Common myeloid progenitor, CD34-positive (primary cell): ENCODE results near the gene VARS1.
"Not testable (repeated sequence)": the region's sequence is repeated elsewhere in the genome, so short reads cannot be mapped to it uniquely, and the experiment has no call there.

Experiments
- CTCF ChIA-PET: fragments of 350-600 bp; sonication (Branson Sonifier 250); formaldehyde crosslinking; loops from one replicate; lab custom pipeline; 2021; ENCODE audit warnings: antibody characterized with exemption; lab: Charles Lee
- POLR2A ChIA-PET: fragments of 350-600 bp; sonication (Branson Sonifier 250); formaldehyde crosslinking; loops from one replicate; lab custom pipeline; 2021; ENCODE audit warnings: antibody characterized with exemption; lab: Charles Lee
- DNase-seq, 3 donors: peaks; one replicate each; pipeline versions ENCODE4 v3.0.0 to v3.0.0-alpha.2; 2013
- H3K27ac ChIP-seq, 2 experiments: 1 replicate in 1 of 2; 2 replicates in 1 of 2; pipeline ENCODE4 v1.7.0; 2013; ENCODE audit warnings: inconsistent platforms in 2 of 2, low read length in 2 of 2, mild to moderate bottlenecking in 2 of 2, low read depth in 1 of 2, moderate library complexity in 1 of 2; ENCODE audit not compliant: severe bottlenecking in 2 of 2, insufficient read depth in 1 of 2, poor library complexity in 1 of 2
- H3K27me3 ChIP-seq, 5 experiments: replicated peaks in 2 of 5; 1 replicate in 3 of 5; 2 replicates in 2 of 5; pipeline versions ENCODE4 v1.6.1 to v1.7.0; 2013; ENCODE audit warnings: low read length in 4 of 5, mild to moderate bottlenecking in 2 of 5, moderate library complexity in 2 of 5, inconsistent platforms in 1 of 5; ENCODE audit not compliant: insufficient read depth in 5 of 5, control insufficient read depth in 4 of 5
- H3K36me3 ChIP-seq, 4 experiments: 1 replicate in 2 of 4; 2 replicates in 2 of 4; pipeline versions ENCODE4 v1.6.1 to v1.7.0; 2013; ENCODE audit warnings: low read length in 3 of 4, control low read depth in 1 of 4, mild to moderate bottlenecking in 1 of 4; ENCODE audit not compliant: control insufficient read depth in 4 of 4, insufficient read depth in 4 of 4
- H3K4me1 ChIP-seq, 4 experiments: 1 replicate in 3 of 4; 2 replicates in 1 of 4; pipeline versions ENCODE4 v1.6.1 to v1.7.1; 2013; ENCODE audit warnings: low read length in 3 of 4, mild to moderate bottlenecking in 3 of 4, control low read depth in 1 of 4, inconsistent platforms in 1 of 4, moderate library complexity in 1 of 4; ENCODE audit not compliant: control insufficient read depth in 4 of 4, insufficient read depth in 4 of 4; ENCODE audit errors: control extremely low read depth in 1 of 4
- H3K4me3 ChIP-seq, 7 experiments: 1 replicate in 4 of 7; 2 replicates in 3 of 7; pipeline versions ENCODE4 v1.5.1 to v1.7.0; 2013; ENCODE audit warnings: mild to moderate bottlenecking in 7 of 7, low read length in 6 of 7, moderate library complexity in 6 of 7, inconsistent platforms in 2 of 7, low read depth in 2 of 7, control low read depth in 1 of 7; ENCODE audit not compliant: insufficient read depth in 4 of 7, control insufficient read depth in 1 of 7; ENCODE audit errors: extremely low read depth in 1 of 7
- H3K9me3 ChIP-seq, 5 experiments: 1 replicate in 4 of 5; 2 replicates in 1 of 5; pipeline versions ENCODE4 v1.6.1 to v1.7.1; 2013; ENCODE audit warnings: low read length in 4 of 5, mild to moderate bottlenecking in 2 of 5, inconsistent platforms in 1 of 5, low read depth in 1 of 5, moderate library complexity in 1 of 5; ENCODE audit not compliant: control insufficient read depth in 4 of 5, insufficient read depth in 2 of 5; ENCODE audit errors: control extremely low read depth in 1 of 5
- WGBS: methylation state at CpG from one replicate; pipeline ENCODE4 v1.1.5; 2013; ENCODE audit not compliant: insufficient coverage; 5-methylcytosine and 5-hydroxymethylcytosine counted together

VARS1 gene

DNA sequence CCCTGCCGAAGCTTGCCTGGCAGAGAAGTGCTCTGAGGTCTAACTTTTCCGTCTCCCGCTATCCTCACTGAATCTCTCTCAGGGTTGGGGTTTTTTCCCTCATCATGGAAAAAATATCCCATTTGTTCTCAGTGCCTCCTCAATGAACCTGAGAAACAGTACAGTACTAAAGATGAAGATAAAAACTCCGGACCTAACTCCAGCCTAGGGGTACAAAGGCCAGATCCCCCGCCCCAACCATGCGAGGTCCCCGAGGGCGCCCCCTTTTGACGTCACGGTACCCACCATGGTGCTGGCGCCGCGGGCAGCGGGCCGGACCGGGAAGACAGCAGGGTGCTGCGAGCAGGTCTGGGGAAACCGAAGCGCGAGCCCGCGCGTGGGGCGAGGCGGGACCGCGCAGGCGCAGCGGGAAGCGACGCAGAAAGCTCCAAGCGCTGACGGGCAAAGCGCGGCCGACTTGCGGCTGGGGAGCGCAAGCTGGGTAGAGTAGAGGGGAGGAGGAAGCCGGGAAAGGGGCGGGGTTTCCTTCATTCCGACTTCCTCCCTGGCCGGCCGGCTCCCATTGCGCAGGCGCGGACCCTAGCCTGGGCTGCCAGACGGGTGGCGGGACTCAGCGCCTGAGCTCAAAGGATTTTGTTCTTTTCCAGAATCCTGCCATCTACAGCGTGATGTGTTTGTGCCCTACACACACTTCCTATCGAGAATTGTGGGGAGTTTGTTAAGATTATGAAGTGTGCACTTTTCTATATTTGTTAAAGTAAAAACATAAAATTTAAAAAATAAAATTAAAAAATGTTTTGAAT, 11.1 kb upstream of the VARS1 start, which contains the start of gene LSM2:
TSS of gene LSM2 (minus strand) at position 497 of the 803 bp plus-strand sequence. CDS start at position 288, 209 bp downstream.
- peaks cover 6 to 15% (median 11%) of the 10 kb centered on the region in 4 experiments for H3K4me1 ChIP-seq
- under 1% methylated on average over 46 of the region's 51 CpGs for WGBS
- ChIA-PET POLR2A (interaction anchor here (0.5 to 2.6 kb wide), 9 partner anchors 8 to 154 kb away, joined by 3 to 14 read pairs (median 5); partner anchors contain the start of genes CLIC1, HSPA1A, HSPA1L and MSH5), CTCF (interaction anchor here (0.6 to 3.6 kb wide), 18 partner anchors 9 to 256 kb away, joined by 3 to 18 read pairs (median 4); partner anchors contain the start of genes HSPA1B, MSH5 and VARS1)
- peak; percentile 94 to 97 (median 97) for DNase-seq
- H3K36me3 ChIP-seq = peaks cover 0 to 13% (median 8%) of the 10 kb centered on the region in 4 experiments
- H3K27me3 ChIP-seq = no peaks in the 10 kb centered on the region
- H3K27ac ChIP-seq = peak within 1 kb of the TSS; percentile 85 to 94
- H3K4me3 ChIP-seq = peak within 1 kb of the TSS; percentile 73 to 98 (median 95)
- H3K9me3 ChIP-seq = no peaks in the 10 kb centered on the region

DNA sequence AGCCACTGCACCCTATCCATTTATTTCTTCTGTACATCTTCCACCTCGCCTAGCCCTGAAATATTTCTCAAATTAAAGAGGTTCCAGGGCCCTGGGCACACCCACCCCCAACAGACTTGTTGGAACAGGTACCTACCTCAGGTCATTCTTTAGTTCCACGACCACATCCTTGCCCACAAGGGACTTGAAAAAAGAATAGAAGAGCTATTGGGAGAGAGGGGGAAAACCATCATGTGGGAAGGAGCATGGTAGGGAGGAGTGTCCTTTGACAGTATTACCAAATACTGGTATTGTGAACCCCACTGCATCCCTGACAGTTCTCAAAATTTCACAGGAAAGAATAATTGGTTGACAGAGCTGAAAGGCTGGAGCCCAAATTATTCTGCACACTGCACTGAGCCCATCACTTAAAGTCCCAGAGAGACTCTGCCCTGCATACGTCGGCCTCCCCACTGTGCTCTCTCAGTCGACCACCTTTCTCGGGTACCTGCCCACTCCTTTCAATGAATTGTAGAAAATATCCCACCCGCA, 10.5 kb upstream of the VARS1 start:
- Histone ChIP-seq H3K4me1 (peaks cover 6 to 15% (median 11%) of the 10 kb centered on the region in 4 experiments), H3K36me3 (peaks cover 0 to 16% (median 8%) of the 10 kb centered on the region in 4 experiments), H3K27me3 (no peaks in the 10 kb centered on the region), H3K4me3 (peak overlapping the region; percentile 73 to 98 (median 95)), H3K9me3 (no peaks in the 10 kb centered on the region), H3K27ac (peak overlapping the region; percentile 85 to 94)
- DNase-seq = no peak
- ChIA-PET POLR2A (interaction anchor here (0.7 to 2.6 kb wide), 7 partner anchors 9 to 1628 kb away, joined by 3 to 14 read pairs (median 6); partner anchors contain the start of genes CLIC1, HSPA1A, HSPA1L and VARS1), CTCF (interaction anchor here (0.6 to 3.6 kb wide), 9 partner anchors 8 to 67 kb away, joined by 3 to 18 read pairs (median 5); partner anchors contain the start of genes MSH5 and VARS1)
- WGBS = 3% methylated on average over 4 of the region's 7 CpGs

DNA sequence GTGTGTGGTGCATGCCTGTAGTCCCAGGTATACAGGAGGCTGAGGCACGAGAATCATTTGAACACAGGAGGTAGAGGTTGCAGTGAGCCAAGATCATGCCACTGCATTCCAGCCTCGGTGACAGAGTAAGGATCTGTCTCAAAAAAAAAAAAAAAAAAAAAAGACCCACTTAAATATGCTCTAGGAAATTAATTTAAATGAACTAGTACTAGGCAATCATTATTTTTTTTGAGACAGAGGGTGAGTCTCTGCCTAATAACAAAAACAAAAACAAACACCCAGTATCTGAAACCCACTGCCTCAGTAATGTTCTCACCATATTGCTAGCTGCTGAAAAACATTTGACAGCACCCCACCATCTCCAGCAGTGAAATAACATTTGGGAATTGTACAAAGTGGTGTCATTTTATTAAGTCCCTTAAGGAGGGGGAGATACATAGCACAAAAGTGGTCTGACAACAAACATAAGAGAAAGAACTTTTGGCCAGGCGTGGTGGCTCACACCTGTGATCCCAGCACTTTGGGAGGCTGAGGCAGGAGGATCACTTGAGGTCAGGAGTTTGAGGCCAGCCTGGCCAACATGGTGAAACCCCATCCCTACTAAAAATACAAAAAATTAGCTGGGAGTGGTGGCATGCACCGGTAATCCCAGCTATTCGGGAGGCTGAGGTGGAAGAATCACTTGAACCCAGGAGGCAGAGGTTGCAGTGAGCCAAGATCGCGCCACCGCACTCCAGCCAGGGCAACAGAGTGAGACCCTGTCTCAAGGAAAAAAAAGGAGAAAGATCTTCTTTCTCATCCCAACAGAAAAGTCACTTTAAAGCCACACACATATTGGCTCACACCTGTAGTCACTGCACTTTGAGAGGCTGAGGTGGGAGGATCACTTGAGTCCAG, 5.7 kb upstream of the VARS1 start:
- H3K4me3 ChIP-seq, H3K9me3 ChIP-seq, POLR2A ChIA-PET, DNase-seq, H3K27ac ChIP-seq, H3K27me3 ChIP-seq: not testable (repeated sequence)
- Histone ChIP-seq H3K36me3 (peaks cover 0 to 30% (median 13%) of the 10 kb centered on the region in 4 experiments), H3K4me1 (peaks cover 8 to 29% (median 24%) of the 10 kb centered on the region in 4 experiments)
- WGBS = 97% methylated on average over 5 of the region's 8 CpGs
- CTCF ChIA-PET = interaction anchor here (1.3 kb wide), 1 partner anchor 74 kb away, joined by 3 read pairs; no protein-coding TSS in a partner anchor

DNA sequence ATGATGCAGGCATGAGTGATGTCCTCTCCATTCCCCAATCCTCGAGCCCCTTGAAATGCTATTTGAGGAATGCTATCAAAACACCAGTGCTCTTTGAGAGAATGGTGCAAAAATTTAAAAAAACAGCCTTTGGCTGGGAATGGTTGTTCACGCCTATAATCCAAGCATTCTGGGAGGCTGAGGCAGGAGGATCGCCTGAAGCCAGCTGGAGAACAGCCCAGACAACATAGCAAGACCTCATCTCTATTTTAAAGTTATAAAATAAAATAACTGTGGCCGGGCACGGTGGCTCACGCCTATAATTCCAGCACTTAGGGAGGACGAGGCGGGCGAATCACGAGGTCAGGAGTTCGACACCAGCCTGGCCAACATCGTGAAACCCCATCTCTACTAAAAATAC, 4.2 kb upstream of the VARS1 start:
- DNase-seq = no peak
- H3K36me3 ChIP-seq = peaks cover 0 to 30% (median 13%) of the 10 kb centered on the region in 4 experiments

DNA sequence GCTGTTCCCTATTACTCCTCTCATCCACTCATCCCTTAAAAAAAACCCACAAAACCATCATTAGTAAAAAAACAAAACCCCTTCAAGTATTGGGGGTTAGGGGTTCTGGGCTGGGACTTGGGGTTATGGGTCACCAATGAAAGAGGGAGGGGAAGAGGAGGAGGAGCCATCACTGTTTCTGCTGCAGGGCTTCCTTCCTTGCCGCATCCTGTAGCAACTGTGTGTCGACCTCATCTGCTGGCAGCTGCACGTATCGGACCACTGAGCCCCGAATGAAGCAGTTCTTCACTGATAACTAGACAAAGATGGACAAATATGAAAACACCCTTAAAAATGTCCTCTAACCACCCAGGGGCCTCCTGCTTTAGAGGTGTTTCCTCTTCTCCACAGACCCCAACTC, 2.0 kb upstream of the VARS1 start:
- no peaks in the 10 kb centered on the region for H3K27me3 ChIP-seq
- peaks cover 14 to 52% (median 47%) of the 10 kb centered on the region in 4 experiments for H3K4me1 ChIP-seq
- WGBS = 0% methylated on average over 4 of the region's 5 CpGs
- ChIA-PET CTCF (interaction anchor here (0.5 to 1.3 kb wide), 4 partner anchors 8 to 35 kb away, joined by 3 to 5 read pairs (median 3); no protein-coding TSS in a partner anchor), POLR2A (interaction anchor here (1.8 kb wide), 1 partner anchor 29 kb away, joined by 6 read pairs; no protein-coding TSS in a partner anchor)
- peak overlapping the region in 1 of 2 experiments; percentile 72 for H3K27ac ChIP-seq
- H3K9me3 ChIP-seq = no peaks in the 10 kb centered on the region
- peaks cover 0 to 23% (median 5%) of the 10 kb centered on the region in 4 experiments for H3K36me3 ChIP-seq
- peak overlapping the region in 1 of 7 experiments; percentile 58 for H3K4me3 ChIP-seq
- peak in 2 of 3 donors; percentile 39 to 59 for DNase-seq

More for the DNA sequence above, 4.2 kb upstream of the VARS1 start:
- peaks cover 6 to 31% (median 27%) of the 10 kb centered on the region in 4 experiments for H3K4me1 ChIP-seq
- CTCF ChIA-PET = interaction anchor here (1.2 to 1.6 kb wide), 6 partner anchors 9 to 30 kb away, joined by 3 to 6 read pairs (median 5); no protein-coding TSS in a partner anchor
- WGBS = no CpG with 5 or more reads among the region's 12 CpGs
- H3K27me3 ChIP-seq = no peaks in the 10 kb centered on the region
- H3K4me3 ChIP-seq = no peak overlapping the region
- POLR2A ChIA-PET = interaction anchor here (1.6 kb wide), 1 partner anchor 57 kb away, joined by 4 read pairs; no protein-coding TSS in a partner anchor
- no peaks in the 10 kb centered on the region for H3K9me3 ChIP-seq
- no peak overlapping the region for H3K27ac ChIP-seq

DNA sequence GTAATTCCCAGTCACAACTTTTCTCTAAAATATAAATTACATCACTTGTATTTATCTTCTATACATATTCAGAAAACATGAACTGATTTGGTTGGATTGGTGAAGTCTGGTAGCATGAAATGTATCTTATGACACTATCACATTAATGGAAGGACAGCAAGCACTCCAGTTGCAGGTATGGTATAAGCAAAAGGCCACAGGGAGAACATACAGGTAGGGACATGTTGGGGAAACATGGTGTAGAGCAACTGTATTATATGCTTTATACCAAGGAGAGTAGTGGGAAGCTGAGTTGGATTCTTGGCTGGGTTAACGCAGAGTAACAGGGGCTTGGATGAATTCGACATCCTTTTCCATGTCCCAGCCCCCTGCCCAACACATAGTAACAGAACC, 1.4 kb upstream of the VARS1 start:
- no peak for DNase-seq
- ChIA-PET POLR2A (interaction anchor here (1.5 to 1.8 kb wide), 2 partner anchors 30 to 60 kb away, joined by 6 to 7 read pairs; no protein-coding TSS in a partner anchor), CTCF (interaction anchor here (1.2 to 1.8 kb wide), 4 partner anchors 9 to 16 kb away, joined by 5 to 13 read pairs (median 6); partner anchors contain the start of gene LSM2)
- peak overlapping the region in 1 of 2 experiments; percentile 72 for H3K27ac ChIP-seq
- H3K36me3 ChIP-seq = peaks cover 0 to 29% (median 7%) of the 10 kb centered on the region in 4 experiments
- no CpG with 5 or more reads among the region's 2 CpGs for WGBS
- peaks cover 14 to 58% (median 50%) of the 10 kb centered on the region in 4 experiments for H3K4me1 ChIP-seq
- no peaks in the 10 kb centered on the region for H3K9me3 ChIP-seq
- no peaks in the 10 kb centered on the region for H3K27me3 ChIP-seq
- no peak overlapping the region for H3K4me3 ChIP-seq
